Right renal cortex interstitium (tissue), 3 donors: ENCODE data around the gene KATNAL2. TPM values are rescaled to one million over a fixed set of nuclear protein-coding genes. Genes with fewer than 3 reads are reported as not detected.

ENCODE experiments used
- DNase-seq, 3 donors: peaks; one replicate each; pipeline ENCODE4 v3.0.0-alpha.2; 2013; ENCODE audit warnings: low read depth in 3 of 3, low spot score in 2 of 3
- polyA plus RNA-seq, 3 donors: library from polyadenylated mRNA; unstranded; fragments of 120-200 nt; gene quantifications; one replicate each; pipeline ENCODE4 v1.2.1, GENCODE V29; 2013; ENCODE audit not compliant: insufficient read length in 3 of 3

KATNAL2 gene
- polyA plus RNA-seq, 3 donors: 10.2 to 10.8 (median 10.3) TPM

DNA sequence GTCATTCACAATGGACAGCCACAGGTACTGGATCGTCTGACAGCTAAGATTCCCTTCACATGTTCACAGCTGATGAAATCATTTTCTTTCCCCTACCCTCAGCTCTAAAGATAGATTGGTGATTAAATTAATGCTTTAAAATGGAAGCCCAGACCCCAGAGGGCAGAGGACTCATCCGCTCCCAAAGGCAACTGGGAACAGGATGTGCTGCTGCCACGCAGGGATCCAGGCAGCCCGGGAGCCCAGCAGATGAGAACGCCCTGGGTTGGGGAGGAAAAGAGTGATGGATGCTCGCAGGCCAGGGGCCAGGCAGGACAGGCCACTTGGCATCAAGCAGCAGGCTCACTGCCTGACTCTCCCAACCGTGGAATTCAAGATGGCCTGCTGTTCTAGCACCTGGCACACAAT lies 191.6 kb downstream of the KATNAL2 start:
- no peak for DNase-seq

DNA sequence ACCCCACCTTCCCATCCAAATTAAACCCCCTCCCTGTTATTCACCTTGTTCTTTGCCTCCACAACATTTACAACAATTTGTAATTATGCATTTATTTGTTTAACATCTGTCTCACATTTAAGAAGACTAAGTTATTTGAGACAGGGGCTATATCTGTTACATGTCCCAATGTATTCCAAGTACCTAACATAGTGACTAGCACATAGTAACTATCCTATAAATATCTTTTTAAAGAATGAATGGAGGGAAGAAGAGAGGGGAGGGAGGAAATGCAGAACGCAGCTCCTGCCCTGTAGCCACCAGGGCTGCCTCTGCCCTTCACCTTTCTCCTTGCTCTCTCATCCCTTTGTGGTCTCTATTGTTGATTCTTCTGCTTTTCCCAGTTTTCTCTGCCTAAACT lies 192.3 kb downstream of the KATNAL2 start:
- DNase-seq: no peak

DNA sequence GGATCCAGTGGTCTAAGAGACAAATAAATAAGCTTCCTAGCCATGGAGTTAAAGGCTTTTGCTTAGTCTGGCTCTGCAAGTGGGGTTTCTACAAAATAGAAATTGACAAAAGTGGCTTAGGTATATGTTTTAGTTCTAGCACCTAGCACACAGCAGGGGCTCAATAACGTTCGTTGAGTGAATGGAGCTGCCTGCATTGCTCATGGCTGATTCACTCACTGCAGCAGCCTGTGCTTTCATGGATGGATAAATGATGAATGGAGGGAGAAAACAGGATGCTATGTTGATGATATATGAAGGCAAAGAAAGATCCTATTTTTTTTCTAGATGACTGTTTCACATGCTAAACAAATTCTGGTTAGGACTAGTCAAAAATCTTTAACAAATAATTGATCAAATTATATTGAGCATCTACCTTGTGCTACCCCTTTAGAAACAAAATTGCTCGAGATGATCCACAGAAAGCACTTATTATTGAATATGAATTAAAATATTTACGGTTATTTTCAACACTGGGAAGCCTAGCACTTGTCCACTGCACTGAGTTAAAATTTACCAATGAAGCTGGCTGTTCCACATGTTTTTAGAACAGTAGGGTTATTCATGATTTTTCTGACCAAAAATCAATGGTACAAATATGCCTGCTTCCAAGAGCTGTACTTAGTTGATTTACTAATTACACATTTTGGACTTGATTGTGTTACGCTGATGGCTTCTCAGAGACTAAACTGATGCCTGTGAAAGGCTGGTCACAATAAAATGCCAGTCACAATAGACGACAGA lies 193.3 kb downstream of the KATNAL2 start:
- no peak for DNase-seq

DNA sequence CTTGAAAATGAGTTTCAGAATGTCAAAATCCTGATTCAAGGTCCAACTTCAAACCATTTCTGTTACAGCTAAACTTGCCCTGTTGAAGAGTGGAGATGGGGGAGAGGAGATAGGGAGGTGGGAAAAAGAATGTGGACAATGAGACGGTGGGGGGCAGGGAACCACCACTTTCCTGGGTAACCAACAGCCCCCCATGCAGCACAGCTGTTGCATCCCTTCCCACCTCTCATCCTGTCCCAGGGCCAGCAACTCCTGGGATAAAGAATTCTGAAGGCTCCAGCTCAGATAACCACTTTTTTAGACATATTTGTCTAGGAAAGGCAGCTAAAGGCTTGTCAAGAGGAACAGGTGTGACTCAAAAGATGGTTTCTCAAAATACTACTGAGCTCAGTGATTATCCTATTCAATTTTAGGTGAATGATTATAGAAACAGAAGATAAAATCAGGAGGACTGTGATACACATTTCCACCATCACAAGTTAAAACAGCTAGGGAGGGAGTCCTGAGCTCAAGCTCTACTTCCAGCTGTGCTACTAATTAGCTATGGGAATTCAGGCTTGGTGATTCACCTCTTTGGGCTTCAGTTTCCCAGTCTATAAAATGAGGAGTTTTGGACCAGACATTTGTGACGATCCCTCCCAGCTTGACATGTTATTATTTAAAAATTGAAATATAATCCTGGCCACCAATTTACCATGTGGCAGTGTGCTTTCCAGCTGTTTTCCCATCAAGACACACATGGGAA lies 196.6 kb downstream of the KATNAL2 start:
- DNase-seq: no peak

DNA sequence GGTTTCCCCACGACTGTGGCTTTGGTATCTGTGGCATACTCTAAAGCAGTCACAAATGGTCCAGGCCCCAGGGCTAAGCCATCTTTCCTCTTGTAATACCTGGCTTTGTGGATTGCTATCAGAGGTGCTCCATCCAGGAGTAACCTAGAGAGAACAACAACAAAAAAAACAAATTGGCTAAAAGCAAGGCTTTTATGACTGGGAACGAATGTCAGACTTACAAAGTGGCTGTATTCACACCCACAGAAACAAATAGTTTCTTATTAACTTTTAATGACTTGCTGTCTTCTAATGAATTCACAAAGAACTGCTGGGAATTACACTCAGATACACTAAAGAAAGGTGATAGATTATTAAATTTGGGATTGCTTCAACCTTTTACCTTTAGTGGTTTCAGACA lies 197.8 kb downstream of the KATNAL2 start:
- no peak for DNase-seq

DNA sequence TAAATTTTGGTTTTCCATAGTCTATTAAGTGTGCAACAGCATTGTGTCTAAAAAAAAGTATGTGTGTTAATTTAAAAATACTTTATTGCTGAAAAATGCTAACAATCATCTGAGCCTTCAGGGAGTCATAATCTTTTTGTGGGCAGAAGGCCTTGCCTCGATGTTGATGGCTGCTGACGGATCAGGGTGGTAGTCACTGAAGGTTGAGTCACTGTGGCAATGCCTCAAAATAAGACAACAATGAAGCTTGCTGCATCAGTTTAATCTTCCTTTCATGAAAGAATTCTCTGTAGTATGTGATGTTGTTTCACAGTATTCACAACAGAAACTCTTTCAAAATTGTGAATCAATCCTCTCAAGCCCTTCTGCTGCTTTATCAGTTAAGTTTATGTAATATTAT lies 201.6 kb downstream of the KATNAL2 start:
- no peak for DNase-seq

DNA sequence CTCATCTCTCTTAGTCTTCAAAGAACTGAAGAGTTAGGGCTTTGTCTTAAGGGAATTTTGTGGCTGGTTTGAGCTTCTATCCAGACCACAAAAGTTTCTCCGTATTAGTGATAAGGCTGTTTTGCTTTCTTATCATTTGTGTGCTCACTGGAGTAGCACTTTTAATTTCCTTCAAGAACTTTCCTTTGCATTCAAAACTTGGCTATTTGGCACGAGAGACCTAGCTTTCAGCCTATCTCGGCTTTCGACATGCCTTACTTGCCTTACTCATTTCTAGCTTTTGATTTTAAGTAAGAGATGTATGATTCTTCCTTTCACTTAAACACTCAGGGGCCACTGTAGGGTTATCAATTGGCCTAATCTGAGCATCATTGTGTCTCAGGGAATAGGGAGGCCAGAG lies 203.0 kb downstream of the KATNAL2 start:
- no peak for DNase-seq

DNA sequence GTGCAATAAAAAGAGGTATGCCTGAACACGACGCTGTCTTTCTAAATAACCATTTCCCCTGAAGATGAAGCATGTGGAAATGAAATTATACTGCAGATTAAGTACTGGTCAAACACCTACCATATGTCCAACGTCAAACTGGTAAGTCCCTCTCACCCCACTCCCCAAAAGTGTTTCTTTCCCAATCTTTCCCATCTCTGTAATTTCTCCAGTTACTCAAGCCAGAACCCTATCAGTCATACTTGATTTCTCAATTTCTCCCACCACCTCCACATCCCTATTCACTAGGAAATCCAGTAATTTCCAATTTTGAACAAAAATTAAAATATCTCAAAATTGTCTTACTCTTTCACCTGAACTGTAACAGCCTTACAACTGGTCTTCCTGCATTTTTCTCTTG lies 203.7 kb downstream of the KATNAL2 start:
- no peak for DNase-seq

DNA sequence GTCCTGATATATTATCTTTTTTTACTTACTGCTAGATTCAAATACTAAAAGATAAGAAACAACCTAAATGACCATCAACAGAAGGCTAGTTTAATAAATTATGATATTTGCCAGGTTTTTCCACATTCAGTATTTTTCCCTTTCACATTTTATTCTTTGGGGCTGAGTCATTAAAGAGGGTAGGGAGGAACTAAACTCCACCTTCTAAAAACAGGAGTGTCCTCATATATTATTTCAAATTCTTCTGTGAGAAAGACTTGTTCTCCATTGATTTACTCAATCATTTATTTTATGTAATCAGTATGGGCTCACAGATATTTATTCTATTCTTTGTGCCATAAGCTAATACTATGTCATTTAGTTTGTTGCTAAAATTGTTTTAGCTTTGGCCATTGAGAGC lies 223.9 kb downstream of the KATNAL2 start:
- DNase-seq: no peak

DNA sequence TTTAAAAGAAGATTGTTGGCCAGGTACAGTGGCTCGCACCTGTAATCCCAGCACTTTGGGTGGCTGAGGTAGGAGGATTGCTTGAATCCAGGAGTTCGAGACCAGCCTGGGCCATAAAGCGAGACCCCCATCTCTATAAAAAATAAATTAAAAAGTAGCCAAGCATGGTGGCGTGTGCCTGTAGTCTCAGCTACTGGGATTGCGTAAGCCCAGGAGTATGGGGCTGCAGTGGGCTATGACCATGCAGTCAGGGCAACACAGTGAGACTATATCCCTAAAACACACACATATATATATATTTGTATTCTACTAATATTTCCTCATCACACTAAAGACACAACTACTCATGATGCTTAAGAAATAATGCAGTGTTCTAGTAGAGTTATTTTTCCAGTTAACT lies 225.8 kb downstream of the KATNAL2 start:
- DNase-seq: no peak

DNA sequence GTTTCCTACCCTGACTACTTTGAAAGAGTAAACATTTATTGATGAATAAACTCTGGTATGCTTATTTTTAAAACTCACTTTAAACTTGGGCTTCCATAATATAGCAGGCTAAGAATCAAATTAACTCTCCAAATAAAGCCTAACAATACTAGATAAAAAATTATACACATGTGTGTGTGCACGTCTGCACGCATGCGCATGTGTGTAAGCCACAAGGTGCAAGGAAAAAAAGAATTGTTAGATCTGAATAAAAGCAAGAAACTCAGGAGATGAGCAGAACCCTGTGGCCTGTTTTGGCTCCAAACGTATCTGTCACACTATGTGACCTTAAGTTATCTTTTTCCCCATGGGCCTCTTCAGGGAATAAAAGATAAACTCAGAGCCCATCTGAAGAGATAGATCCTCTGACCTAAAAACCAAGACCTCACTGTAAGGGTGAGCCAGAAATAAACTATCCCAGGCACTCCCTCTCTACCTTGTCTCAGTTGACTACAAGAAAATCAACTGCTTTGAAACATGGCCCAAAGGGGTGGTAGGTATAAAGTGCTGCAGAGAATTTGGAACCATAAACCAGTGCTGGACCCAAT lies 226.6 kb downstream of the KATNAL2 start:
- DNase-seq: no peak

DNA sequence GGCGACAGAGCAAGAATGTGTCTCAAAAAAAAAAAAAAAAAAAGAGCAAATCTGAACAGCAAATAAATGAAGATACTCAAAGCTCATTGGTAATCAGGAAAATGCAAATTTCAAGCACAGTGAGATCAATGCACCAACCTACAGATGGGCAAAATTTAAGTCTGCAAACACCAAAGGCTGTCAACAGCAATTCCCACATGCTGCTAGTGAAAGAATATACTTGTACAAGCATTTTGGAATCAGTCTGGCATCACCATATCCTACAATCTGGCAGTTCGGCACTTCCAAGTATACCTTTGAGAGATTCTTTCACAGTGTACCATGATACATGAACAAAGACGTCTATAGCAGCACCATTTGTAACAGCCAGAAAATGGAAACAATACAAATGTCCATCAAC lies 228.8 kb downstream of the KATNAL2 start:
- DNase-seq: no peak

DNA sequence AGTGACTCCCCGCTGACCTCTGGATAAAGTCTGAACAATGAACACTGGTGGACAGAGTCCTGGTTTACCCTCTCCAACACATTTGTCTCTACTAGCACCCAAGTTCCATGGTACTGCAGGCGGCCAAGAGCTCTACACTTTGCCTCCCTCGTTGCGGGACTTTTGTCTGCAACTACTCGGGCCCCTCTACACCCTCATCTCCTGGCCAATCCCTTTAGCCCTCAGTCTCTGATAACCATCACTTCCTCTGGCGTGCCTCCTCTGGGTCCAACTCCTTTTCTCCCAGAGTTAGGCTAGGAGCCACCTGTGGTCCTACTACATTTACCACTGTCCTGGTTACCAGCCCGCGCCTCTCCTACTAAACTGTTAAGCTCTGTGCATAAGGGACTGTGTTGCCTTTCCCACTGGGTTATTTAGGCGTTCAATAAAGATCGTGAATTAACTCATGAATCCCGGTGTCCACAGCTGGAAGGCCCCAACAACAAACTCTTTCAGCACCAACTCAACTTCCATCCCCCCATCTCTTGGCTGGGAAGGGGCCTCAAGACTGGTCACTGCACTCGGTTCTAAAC lies 232.1 kb downstream of the KATNAL2 start:
- DNase-seq: no peak

DNA sequence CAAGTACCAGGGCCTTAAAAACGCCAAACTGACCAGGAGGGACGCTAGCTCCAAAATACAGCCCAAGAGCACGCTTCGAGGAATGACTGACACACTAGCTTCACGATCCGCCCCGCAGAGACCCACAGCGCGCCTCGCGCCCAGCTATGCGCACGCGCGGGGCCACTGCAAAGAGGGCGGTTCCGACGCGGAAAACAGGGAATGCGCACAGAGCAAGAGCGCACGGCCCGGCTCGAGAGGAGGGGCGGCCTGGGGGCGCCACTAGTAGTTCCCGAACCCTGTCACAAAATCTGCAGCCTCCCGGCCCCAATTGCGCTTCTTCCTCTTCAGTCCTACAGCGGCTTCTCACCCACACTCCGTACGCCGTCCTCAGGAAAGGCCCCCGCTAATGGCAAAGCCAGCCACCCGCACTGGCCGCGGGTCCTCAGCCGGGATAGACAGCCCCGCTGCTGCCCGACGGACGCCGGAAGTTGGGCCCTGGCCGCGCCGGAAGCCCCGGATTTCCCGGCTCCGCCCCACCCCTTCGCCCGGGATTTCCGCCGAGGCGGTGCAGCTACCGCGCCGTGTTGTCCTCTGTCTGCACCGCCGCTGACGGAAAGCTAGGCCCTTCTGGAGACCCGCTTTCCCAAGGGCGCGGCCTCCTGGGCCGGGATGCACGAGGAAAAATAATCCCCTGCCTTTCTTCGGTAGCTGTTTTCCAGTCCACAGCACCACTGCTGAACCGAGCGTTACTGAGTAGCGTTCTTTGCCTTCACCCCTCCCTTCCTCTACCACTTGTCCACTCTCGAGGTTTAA lies 232.8 kb downstream of the KATNAL2 start, which contains the start of gene HDHD2:
HDHD2 (minus strand) TSS at position 472 of the 795 bp plus-strand sequence. CDS start 14,061 bp downstream, outside the sequence.
- peak; percentile 63 to 71 (median 66) for DNase-seq

DNA sequence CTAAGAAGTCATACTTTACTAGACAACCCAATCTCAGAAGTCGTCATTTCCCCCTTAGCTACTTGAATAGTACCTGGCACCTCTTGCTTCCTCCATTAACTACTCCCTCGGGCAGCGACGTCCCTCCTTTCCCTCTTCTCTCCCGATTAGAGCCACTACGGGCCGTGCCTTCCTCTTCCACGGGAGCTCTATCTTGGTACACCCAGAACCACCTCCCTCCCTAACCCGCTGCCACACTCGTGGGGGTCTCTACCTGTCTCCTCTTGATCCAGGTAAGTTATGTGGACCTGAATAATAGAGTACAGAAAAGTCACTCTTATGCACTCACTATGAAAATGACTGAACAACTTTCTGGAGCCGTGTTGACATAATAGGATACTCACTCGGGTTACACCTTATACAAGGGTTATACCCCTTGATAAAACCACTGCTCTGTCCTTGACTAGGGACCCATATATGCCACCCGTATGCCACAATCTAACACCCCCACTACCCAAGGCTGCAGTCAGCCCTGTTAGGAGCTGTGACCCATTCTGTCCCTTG lies 233.5 kb downstream of the KATNAL2 start:
- DNase-seq: no peak

DNA sequence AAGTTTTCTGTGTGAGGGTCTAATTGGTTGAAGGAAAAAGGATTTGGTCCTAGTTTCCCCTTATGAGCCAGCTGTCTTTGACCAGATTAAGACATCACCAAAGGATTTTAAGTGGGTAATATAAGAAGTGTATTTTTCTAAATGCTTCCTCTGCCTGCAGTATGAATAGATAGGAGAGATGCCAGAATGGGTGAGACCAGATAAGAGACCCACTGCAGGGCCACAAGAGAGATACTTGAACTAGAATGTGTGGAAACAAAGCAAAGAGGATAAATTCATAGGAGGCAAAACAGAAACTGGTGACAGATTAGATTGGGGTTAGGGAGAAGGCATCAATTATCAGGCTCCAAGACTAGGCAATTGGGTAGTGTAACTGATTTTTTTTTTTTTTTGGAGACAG lies 234.0 kb downstream of the KATNAL2 start:
- DNase-seq: no peak
